GM12864 (cell line): ENCODE results near the gene NEU4.
"Not testable (repeated sequence)": the region's sequence is repeated elsewhere in the genome, so short reads cannot be mapped to it uniquely, and the experiment has no call there.

Source experiments
- DNase-seq: peaks from one replicate; pipeline ENCODE4 v3.0.0-alpha.2; 2011; ENCODE audit warnings: low read depth
- H3K4me3 ChIP-seq: 2 replicates; pipeline ENCODE4 v1.5.1; 2011; ENCODE audit warnings: mild to moderate bottlenecking, low read depth, low read length, control low read depth
- CTCF ChIP-seq: IDR thresholded peaks from 2 replicates; pipeline ENCODE4 v1.5.1; 2011; ENCODE audit warnings: low read depth, mild to moderate bottlenecking, moderate library complexity, low read length, control low read depth, inconsistent platforms; ENCODE audit errors: missing control alignments

The NEU4 gene

GRCh38 chr2:241818943-241819270 lies 9.9 kb downstream of the NEU4 start:
- no peak for TF ChIP-seq CTCF
- DNase-seq = no peak
- H3K4me3 ChIP-seq = no peak overlapping the region

- not testable (repeated sequence) for H3K4me3 ChIP-seq, DNase-seq
Observed at GRCh38 chr2:241819947-241820624, 11.1 kb downstream of the NEU4 start.

- H3K4me3 ChIP-seq = no peak overlapping the region
- no peak for TF ChIP-seq CTCF
- DNase-seq = no peak
Observed at GRCh38 chr2:241820625-241821384, 11.8 kb downstream of the NEU4 start.

GRCh38 chr2:241821460-241822263 lies 12.7 kb downstream of the NEU4 start:
- no peak for DNase-seq
- H3K4me3 ChIP-seq = no peak overlapping the region
- no peak for TF ChIP-seq CTCF

- no peak for DNase-seq
- TF ChIP-seq CTCF = no peak
- no peak overlapping the region for H3K4me3 ChIP-seq
Observed at GRCh38 chr2:241822264-241822623, 13.3 kb downstream of the NEU4 start.

GRCh38 chr2:241823531-241824437 lies 14.8 kb downstream of the NEU4 start:
- not testable (repeated sequence) for H3K4me3 ChIP-seq, DNase-seq

- TF ChIP-seq CTCF = no peak
- DNase-seq = no peak
- no peak overlapping the region for H3K4me3 ChIP-seq
Observed at GRCh38 chr2:241827394-241827793, 18.4 kb downstream of the NEU4 start.
